ENCODE results near the gene SLC2A9.

GRCh38 chr4:10035130-10035529, 13.8 kb upstream of the SLC2A9 start:
- TF ChIP-seq POLR2AphosphoS5 (IDR thresholded peaks at IDR 0.05; ENCODE audit: low read depth, low read length), result no peak
- no peak for TF ChIP-seq REST (IDR thresholded peaks at IDR 0.05; ENCODE audit: insufficient read depth in 1 of 2, low read depth in 2 of 2, low read length in 2 of 2)
